GM18907 (cell line): Measurements from ENCODE around the gene STK40.

ENCODE experiments used
- ATAC-seq: cut with Tn5 transposase; IDR thresholded peaks from one replicate; pipeline ENCODE4 v1.9.1; 2021; ENCODE audit warnings: mild to moderate bottlenecking, moderate library complexity; ENCODE audit not compliant: unreplicated experiment

The STK40 gene

GRCh38 chr1:36398370-36398977 lies 12.8 kb upstream of the STK40 start:
- ATAC-seq: no peak

- peak; percentile 60 for ATAC-seq
These were observed 11.9 kb upstream of the STK40 start, which contains the start of gene LSM10 for GRCh38 chr1:36397378-36398230. LSM10 (minus strand) TSS chr1:36397908; CDS start chr1:36394129, 3,779 bp downstream.

- no peak for ATAC-seq
These were observed 11.3 kb upstream of the STK40 start for GRCh38 chr1:36397083-36397377.

- no peak for ATAC-seq
These were observed 10.6 kb upstream of the STK40 start for GRCh38 chr1:36396359-36396758.

- no peak for ATAC-seq
These were observed 8.0 kb upstream of the STK40 start for GRCh38 chr1:36393686-36394085.

- ATAC-seq: no peak
These were observed 7.1 kb upstream of the STK40 start for GRCh38 chr1:36392836-36393235.

- ATAC-seq: no peak
These were observed 5.5 kb upstream of the STK40 start for GRCh38 chr1:36391271-36391670.

GRCh38 chr1:36390411-36390810 lies 4.7 kb upstream of the STK40 start:
- ATAC-seq: no peak

GRCh38 chr1:36389999-36390398 lies 4.3 kb upstream of the STK40 start:
- no peak for ATAC-seq

GRCh38 chr1:36389261-36389660 lies 3.5 kb upstream of the STK40 start:
- no peak for ATAC-seq

- no peak for ATAC-seq
These were observed 1.6 kb upstream of the STK40 start for GRCh38 chr1:36387141-36387949.

GRCh38 chr1:36386265-36387140 lies 779 bp upstream of the STK40 start:
- peak; percentile 45 for ATAC-seq

- ATAC-seq: peak; percentile 7
These were observed 948 bp downstream of the STK40 start for GRCh38 chr1:36384542-36385409.

- ATAC-seq: no peak
These were observed 2.5 kb downstream of the STK40 start for GRCh38 chr1:36383240-36383639.

GRCh38 chr1:36382669-36383068 lies 3.1 kb downstream of the STK40 start:
- ATAC-seq: no peak

- no peak for ATAC-seq
These were observed 3.5 kb downstream of the STK40 start for GRCh38 chr1:36382231-36382630.

GRCh38 chr1:36381405-36381804 lies 4.3 kb downstream of the STK40 start:
- ATAC-seq: no peak

GRCh38 chr1:36380782-36381181 lies 4.9 kb downstream of the STK40 start:
- ATAC-seq: no peak

- ATAC-seq: no peak
These were observed 5.5 kb downstream of the STK40 start for GRCh38 chr1:36380143-36380619.
